GM18520 (cell line): ENCODE measurements around the gene BORCS8.
A peak's percentile ranks its signal among the peaks of the same experiment; 100 is the strongest.
"Not testable (repeated sequence)": the region's sequence is repeated elsewhere in the genome, so short reads cannot be mapped to it uniquely, and the experiment has no call there.

ENCODE experiments used
- ATAC-seq: cut with Tn5 transposase; IDR thresholded peaks from one replicate; pipeline ENCODE4 v1.9.1; 2021; ENCODE audit not compliant: unreplicated experiment

Gene BORCS8

DNA sequence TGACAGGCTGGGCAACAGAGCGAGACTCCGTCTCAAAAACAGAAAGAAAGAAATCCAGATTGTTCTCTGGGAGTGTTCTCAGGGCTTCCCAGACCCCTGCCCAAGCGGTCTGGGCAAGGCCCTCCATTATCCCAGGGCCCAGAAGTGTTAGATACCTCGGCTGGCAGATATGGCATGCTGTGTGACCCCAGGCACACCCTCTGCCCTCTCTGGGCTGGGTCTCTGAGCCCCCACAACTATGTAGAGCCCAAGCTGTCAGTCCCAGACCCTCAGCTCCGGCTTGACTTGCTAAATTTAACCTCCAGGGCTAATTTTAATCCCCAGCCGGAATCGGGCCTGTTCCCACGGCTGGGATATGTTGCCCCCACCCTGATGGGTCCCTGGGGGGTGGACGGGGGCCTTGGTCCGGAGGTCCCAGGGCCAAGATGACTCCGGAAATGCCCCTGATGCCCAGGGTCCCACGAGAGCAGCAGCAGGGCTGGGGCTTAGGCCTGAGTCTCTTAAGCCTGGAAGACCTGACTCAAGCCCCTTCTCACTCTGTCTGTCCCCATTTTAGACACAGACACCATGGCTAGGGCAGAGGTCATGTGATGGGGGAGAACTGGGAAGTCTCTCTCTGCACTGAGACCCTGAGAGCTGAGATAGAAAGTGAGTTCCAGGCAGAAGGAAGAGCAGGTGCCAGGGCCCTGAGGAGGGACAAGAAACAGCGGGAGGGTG is 39.1 kb downstream of the BORCS8 start:
- no peak for ATAC-seq

GRCh38 chr19:19151418-19151817 is 40.5 kb downstream of the BORCS8 start:
- no peak for ATAC-seq

GRCh38 chr19:19149435-19149834 is 42.5 kb downstream of the BORCS8 start:
- no peak for ATAC-seq

DNA sequence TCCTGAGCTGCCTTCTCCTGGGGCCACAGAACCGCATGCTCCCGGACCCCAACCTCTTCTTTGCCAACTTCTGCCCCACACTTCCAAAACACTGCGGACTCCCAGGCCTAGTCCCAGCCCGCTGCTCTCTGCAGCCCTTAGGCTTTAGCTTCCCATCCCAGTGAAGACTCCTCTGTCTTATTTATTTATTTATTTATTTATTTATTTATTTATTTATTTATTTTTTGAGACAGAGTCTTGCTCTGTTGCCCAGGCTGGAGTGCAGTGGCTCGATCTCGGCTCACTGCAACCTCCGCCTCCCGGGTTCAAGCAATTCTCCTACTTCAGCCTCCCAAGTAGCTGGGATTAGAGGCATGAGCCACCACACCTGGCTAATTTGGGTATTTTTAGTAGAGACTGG is 43.4 kb downstream of the BORCS8 start:
- not testable (repeated sequence) for ATAC-seq

DNA sequence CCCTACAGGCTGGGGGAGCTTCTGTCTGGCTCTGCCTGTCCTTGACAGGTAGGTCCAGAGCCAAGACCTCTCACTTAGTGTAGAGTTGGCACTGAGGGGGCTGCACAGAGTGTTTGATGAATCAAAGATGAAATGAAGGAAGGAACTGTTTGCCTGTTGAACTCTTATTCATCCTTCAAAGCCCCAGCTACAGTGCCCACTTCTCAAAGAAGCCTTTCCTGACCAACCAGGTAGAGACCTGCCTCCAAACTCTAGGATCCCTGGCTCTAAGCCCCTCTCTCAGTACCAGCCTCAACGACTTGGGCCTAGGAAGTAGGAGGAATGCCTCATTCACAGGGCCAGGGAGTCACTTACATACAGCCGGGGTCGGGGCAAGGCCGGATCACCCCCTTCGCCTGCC is 44.6 kb downstream of the BORCS8 start:
- ATAC-seq: no peak

- ATAC-seq: no peak
Measured at GRCh38 chr19:19146865-19147264, 45.1 kb downstream of the BORCS8 start.

- ATAC-seq: no peak
Measured at GRCh38 chr19:19145684-19146608, 46.0 kb downstream of the BORCS8 start.

GRCh38 chr19:19145281-19145680 is 46.7 kb downstream of the BORCS8 start:
- ATAC-seq: no peak

- ATAC-seq: no peak
Measured at GRCh38 chr19:19142347-19142746, 49.6 kb downstream of the BORCS8 start.

DNA sequence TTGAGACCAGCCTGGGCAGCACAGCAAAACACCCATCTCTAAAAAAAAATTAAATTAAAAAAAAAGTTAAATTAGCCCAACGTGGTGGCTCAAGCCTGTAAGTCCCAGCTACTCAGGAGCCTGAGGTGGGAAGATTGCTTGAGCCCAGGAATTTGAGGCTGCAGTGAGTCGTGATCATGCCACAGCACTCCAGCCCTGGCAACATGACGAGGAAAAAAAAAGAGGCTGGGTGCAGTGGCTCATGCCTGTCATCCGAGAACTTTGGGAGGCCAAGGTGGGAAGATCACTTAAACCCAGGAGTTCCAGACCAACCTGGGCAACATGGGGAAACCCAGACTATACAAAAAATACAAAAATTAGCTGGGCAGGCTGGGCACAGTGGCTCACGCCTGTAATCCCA is 51.5 kb downstream of the BORCS8 start:
- no peak for ATAC-seq

DNA sequence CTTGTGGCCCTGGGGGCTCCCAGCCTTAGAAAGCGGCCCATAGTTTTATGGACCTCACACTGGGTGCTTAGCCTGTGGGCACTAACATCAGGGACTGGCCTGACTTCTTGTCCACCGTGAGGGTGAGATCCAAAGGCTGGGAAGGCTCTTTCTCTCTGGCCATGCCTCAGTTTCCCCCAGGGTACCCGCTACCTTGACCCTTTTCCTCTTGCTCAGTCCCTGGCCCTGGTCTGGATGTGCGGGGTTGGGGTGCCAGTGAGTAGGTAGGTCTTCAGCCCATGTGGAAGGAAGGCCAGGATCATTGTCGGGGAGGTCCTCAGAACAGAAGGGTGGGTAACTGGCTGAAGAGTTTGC is 52.1 kb downstream of the BORCS8 start:
- ATAC-seq: no peak

DNA sequence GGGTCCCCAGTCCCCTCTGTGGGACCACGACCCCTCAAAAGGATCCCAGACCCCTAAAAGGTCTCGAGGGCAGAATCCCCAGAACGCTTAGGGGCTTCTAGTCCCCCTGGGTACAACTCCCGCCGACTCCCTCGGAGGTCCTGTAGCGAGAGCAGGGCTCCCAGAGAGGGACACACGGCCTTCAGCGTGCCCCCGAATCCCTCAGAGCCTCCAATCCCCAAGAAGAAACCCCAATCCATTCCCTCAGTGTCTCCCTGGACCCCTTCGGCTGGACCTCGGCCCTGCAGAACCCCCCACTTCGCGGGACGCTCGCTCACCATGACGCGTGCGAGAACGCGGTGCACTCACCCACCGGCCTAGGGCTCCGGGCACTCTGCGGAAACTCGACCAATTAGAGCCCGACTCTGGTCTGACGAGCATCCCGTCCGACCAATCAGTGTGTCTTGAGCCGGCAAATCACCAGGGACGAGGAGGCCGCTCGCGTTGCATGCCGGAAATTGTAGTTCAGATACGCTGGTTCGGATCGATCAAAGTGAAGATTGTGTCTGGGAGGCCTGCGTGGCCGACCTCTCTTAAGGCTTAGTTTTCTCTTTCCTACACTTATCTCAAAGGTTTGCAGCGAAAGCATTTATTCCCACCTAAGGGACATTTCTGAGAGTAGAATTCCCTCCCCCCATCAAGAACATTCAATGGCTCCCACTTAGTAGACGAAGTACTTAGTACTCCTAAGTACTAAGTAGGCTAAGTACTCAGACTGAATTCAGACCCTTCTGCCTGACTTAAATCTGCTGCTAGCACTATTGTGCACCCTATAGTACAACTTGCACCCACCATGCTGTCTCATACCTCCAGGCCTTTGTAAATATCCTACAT is 53.6 kb downstream of the BORCS8 start, which contains the start of gene TMEM161A:
Gene TMEM161A (minus strand): TSS at position 370 of the 873 bp plus-strand sequence. CDS start 50 bp downstream, at position 320.
- peak; percentile 97 for ATAC-seq

- no peak for ATAC-seq
Measured at GRCh38 chr19:19137556-19138108, 54.3 kb downstream of the BORCS8 start.

GRCh38 chr19:19135713-19136112 is 56.2 kb downstream of the BORCS8 start:
- ATAC-seq: not testable (repeated sequence)

- no peak for ATAC-seq
Measured at GRCh38 chr19:19134687-19135158, 57.2 kb downstream of the BORCS8 start.

DNA sequence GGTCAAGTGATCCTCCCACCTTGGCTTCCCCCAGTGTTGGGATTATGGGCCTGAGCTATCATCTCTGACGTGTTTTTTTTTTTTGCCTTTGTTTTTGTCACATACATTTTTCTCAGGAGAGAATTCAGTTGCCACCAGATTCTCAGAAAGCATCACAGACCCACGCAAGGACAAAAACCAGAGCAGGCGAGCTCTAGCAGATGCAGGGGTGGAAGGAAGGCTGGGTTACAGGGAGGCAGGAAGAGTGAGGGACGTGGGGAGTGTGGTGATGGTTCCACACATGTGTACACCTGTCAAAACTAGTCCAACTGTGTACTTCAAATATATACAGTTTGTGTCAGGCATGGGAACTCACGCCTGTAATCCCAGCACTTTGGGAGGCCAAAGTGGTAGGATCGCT is 58.0 kb downstream of the BORCS8 start:
- ATAC-seq: no peak

GRCh38 chr19:19132912-19133311 is 59.0 kb downstream of the BORCS8 start:
- no peak for ATAC-seq

DNA sequence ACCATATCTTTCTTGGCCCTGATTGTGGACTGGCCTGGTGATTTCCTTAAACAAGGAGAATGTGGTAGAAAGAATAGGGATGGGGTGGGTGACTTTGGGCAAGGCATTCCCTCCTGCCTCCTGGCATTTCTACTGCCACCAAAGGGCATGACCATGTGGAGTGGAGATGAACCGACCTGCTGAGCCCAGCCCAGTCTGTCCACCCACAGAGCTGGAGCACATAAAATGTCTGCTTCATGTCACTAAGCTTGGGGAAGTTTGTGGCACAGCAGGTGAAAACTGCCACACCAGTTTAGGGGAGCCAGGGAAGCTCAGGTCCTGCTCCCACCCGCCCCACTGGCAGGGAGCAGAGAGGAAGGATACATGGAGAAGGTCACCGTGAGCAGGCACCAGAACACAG is 60.0 kb downstream of the BORCS8 start:
- no peak for ATAC-seq
